Body of pancreas (tissue), 4 donors: Measurements from ENCODE around the gene WBP11. TPM values are rescaled to one million over a fixed set of nuclear protein-coding genes. Genes with fewer than 3 reads are reported as not detected.

ENCODE experiments used
- ATAC-seq: fragments of 150-250 bp; one replicate; pipeline ENCODE4 v1.9.1; 2016
- DNase-seq, 4 donors: peaks; one replicate each; pipeline ENCODE4 v3.0.0-alpha.2; 2019
- H3K27ac ChIP-seq, 4 donors: fragments of 200-600 bp; sonication (generic); 1 replicate in 3 of 4; 2 replicates in 1 of 4; pipeline versions ENCODE4 v1.5.1 to v1.6.1; 2016 to 2019; ENCODE audit warnings: mild to moderate bottlenecking in 1 of 4, mixed read lengths in 1 of 4, moderate library complexity in 1 of 4
- H3K27me3 ChIP-seq, 2 donors: fragments of 200-600 bp; sonication (generic); one replicate each; pipeline ENCODE4 v1.6.0; 2016; ENCODE audit warnings: mild to moderate bottlenecking in 1 of 2
- H3K36me3 ChIP-seq, 2 donors: fragments of 200-600 bp; sonication (generic); replicated peaks in 1 of 2; 2 replicates each; pipeline ENCODE4 v1.5.1; 2016; ENCODE audit warnings: low read depth in 2 of 2; ENCODE audit not compliant: insufficient read depth in 1 of 2
- H3K4me1 ChIP-seq: fragments of 200-600 bp; sonication (generic); one replicate; pipeline ENCODE4 v1.6.0; 2016
- H3K4me3 ChIP-seq, 2 donors: fragments of 200-600 bp; sonication (generic); 1 replicate in 1 of 2; 2 replicates in 1 of 2; pipeline ENCODE4 v1.5.1; 2016 to 2019
- H3K9me3 ChIP-seq, 3 donors: fragments of 200-600 bp; sonication (generic); 1 replicate in 2 of 3; 2 replicates in 1 of 3; pipeline ENCODE4 v1.5.1; 2016
- POLR2A ChIP-seq, 3 donors: fragments of 450-650 bp; IDR thresholded peaks; one replicate each; pipeline ENCODE4 v1.6.1; 2016; ENCODE audit warnings: antibody characterized with exemption in 3 of 3, mild to moderate bottlenecking in 2 of 3
- WGBS, 2 donors: methylation state at CpG; one replicate each; pipeline ENCODE4 v1.1.5; 2017; 5-methylcytosine and 5-hydroxymethylcytosine counted together
- intact Hi-C: fragments of 100-400 bp; cut with DNase I; formaldehyde crosslinking; loops from one replicate; pipeline ENCODE4 v1.15.1; 2023
- total RNA-seq, 2 donors: library from RNA; depleted of rRNA; stranded (reverse); fragments of >200 nt; gene quantifications; one replicate each; pipeline ENCODE4 v1.1.0, GENCODE V29; 2016
- TF ChIP-seq, protein P1 (sequence below), 7 experiments: fragments of 450-650 bp in 4 of 7; fragments of 200-600 bp in 3 of 7; sonication (generic) in 3 of 7; IDR thresholded peaks; one replicate each; pipeline ENCODE4 v1.5.1; 2016 to 2019; ENCODE audit warnings: antibody characterized with exemption in 7 of 7

Gene WBP11
- total RNA-seq, 2 donors from 2014 or later = 8.6 to 14.8 TPM

DNA sequence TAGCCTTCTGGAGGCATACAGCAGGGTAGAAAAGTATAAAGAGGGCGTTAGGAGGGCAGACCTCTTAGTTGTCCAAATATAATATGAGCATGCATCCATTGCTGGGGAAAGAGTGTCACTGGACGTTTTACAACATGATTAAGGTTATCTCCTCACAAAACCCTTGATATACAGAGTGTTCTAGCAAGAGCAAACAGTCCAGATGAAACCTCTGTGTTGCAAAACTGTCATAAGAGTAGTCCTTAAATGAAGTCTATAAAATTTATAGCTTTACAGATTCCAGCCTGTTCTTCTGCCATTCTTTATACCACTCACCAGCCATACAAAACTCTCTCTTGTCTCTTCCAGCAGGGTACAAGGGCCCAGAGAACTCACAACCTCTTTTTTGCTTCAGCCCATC lies 21.7 kb downstream of the WBP11 start:
- H3K36me3 ChIP-seq = peaks cover 0 to under 1% of the 10 kb centered on the region in 2 donors
- TF ChIP-seq, protein P1, sequence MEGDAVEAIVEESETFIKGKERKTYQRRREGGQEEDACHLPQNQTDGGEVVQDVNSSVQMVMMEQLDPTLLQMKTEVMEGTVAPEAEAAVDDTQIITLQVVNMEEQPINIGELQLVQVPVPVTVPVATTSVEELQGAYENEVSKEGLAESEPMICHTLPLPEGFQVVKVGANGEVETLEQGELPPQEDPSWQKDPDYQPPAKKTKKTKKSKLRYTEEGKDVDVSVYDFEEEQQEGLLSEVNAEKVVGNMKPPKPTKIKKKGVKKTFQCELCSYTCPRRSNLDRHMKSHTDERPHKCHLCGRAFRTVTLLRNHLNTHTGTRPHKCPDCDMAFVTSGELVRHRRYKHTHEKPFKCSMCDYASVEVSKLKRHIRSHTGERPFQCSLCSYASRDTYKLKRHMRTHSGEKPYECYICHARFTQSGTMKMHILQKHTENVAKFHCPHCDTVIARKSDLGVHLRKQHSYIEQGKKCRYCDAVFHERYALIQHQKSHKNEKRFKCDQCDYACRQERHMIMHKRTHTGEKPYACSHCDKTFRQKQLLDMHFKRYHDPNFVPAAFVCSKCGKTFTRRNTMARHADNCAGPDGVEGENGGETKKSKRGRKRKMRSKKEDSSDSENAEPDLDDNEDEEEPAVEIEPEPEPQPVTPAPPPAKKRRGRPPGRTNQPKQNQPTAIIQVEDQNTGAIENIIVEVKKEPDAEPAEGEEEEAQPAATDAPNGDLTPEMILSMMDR (IDR thresholded peaks at IDR 0.05) = no peak
- TF ChIP-seq POLR2A (IDR thresholded peaks at IDR 0.05) = no peak
- peaks cover 11% of the 10 kb centered on the region for H3K4me1 ChIP-seq
- no peaks in the 10 kb centered on the region for H3K9me3 ChIP-seq
- H3K4me3 ChIP-seq = no peak overlapping the region
- H3K27me3 ChIP-seq = no peaks in the 10 kb centered on the region
- H3K27ac ChIP-seq = no peak overlapping the region
- intact Hi-C loops = no loop called here
- ATAC-seq = no peak
- WGBS, 2 donors = 59% methylated on average over 2 of the region's 2 CpGs
- DNase-seq = no peak

DNA sequence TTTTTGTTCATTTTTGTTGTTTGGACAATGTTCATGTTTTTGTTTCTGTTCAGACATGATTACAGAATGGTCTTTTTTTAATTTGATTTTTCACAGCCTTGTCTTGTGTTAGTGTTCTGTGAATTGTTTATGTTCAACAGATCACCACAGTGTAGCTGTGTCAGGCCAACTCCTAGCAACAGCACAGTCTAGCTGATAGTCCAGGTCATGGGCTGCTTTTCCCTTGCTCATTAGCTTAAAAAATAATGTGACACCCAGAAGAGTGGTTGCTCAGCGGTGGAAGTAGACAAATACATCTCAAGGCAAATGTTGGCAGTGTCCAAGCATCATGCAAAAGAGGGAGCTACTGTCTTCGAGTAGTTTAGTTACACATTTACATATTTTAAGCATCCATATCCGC lies 22.4 kb downstream of the WBP11 start:
- TF ChIP-seq POLR2A (IDR thresholded peaks at IDR 0.05) = no peak
- TF ChIP-seq, protein P1 (IDR thresholded peaks at IDR 0.05) = no peak
- no peaks in the 10 kb centered on the region for H3K36me3 ChIP-seq
- no peaks in the 10 kb centered on the region for H3K27me3 ChIP-seq
- no peak overlapping the region for H3K4me3 ChIP-seq
- DNase-seq = no peak
- intact Hi-C loops = no loop called here
- WGBS, 2 donors = 62 to 67% methylated on average over 3 of the region's 3 CpGs
- ATAC-seq = no peak
- H3K9me3 ChIP-seq = no peaks in the 10 kb centered on the region
- H3K27ac ChIP-seq = no peak overlapping the region
- H3K4me1 ChIP-seq = peaks cover 18% of the 10 kb centered on the region

DNA sequence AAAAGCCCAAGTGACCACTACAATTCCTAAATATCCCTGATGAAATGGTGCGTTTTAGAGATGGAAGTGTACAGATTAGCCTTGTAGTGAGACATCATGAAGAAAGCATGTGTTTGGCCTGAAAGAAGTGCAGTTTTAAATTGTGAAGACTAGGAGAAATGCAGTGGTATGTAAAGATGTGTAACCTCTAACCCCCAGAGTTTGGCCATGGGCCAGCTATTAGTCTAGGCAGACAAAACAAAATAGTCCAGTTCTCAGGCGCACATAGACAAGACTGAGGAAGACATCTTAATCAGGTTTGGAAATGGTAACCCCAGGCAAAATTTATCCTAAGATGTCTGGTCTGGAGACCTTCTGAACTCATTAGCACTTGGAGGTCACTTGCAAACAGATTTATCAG lies 23.4 kb downstream of the WBP11 start:
- H3K27me3 ChIP-seq = no peaks in the 10 kb centered on the region
- H3K9me3 ChIP-seq = no peaks in the 10 kb centered on the region
- no peak overlapping the region for H3K4me3 ChIP-seq
- DNase-seq (no peak), ATAC-seq (no peak)
- WGBS, 2 donors = 90 to 97% methylated on average over 2 of the region's 2 CpGs
- H3K27ac ChIP-seq = no peak overlapping the region
- intact Hi-C loops = no loop called here
- H3K36me3 ChIP-seq = no peaks in the 10 kb centered on the region
- TF ChIP-seq POLR2A (IDR thresholded peaks at IDR 0.05) = no peak
- TF ChIP-seq, protein P1 (IDR thresholded peaks at IDR 0.05) = no peak
- H3K4me1 ChIP-seq = peaks cover 22% of the 10 kb centered on the region

DNA sequence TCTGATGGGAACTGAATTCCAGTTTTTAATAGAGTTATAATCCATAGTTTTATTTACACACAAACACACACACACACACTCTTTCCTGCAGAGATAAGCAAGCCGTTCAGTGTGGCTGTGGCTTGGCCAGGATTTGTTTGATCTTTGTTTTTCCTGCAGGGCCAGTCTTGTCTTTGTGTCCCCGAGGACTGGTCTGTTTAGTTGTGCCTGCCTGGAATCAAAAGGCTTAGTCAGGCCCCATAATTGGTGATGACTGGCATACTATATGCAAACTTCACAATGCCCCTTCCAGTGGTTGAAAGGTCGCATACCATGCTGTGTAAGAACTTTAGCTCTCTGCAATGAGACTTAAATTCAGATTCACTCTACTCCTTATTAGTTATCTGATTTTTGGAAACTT lies 26.0 kb downstream of the WBP11 start:
- H3K36me3 ChIP-seq = no peaks in the 10 kb centered on the region
- H3K4me3 ChIP-seq = no peak overlapping the region
- H3K27me3 ChIP-seq = no peaks in the 10 kb centered on the region
- peaks cover 31% of the 10 kb centered on the region for H3K4me1 ChIP-seq
- no peaks in the 10 kb centered on the region for H3K9me3 ChIP-seq
- 19 to 21% methylated on average over 3 of the region's 3 CpGs for whole genome bisulfite sequencing, 2 donors
- intact Hi-C loops = no loop called here
- TF ChIP-seq, protein P1 (IDR thresholded peaks at IDR 0.05) = no peak
- peak in 1 of 3 donors; percentile 41 for TF ChIP-seq POLR2A (IDR thresholded peaks at IDR 0.05)
- no peak for ATAC-seq
- DNase-seq = peak; percentile 48 to 67 (median 59)
- peak overlapping the region; percentile 95 to 99 (median 98) for H3K27ac ChIP-seq

DNA sequence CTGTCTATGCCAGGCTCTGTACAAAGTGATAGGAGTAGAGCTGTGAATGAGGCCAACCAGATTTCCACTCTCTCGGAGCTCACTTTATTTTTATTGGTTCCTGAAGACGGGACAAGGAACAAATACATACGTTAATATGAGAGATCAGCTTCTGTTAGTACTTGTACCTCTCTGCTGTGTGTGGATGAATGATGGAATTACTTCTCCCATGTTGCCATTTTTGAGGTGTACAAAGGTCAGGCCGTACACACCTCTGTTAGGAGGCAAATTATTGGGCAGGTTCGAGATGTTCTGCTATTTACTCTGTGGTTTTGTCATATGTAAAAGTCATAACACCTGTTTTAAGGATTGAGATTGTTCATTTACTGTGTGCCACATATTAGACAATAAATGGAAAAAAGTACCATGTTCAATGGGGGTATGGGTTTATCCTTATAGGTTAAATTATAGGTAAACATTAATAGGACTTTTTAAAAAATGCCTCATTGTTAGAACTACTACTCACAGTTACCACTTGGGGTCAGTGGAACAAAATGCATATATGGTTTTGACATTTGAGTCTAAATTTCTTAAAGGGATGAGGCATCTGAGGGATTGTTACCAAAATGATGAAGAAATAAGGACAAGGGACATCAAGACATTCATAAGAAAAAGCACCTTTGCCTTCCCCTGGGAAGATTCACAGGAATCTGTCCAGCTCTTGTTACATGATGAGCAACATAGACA lies 26.9 kb downstream of the WBP11 start:
- H3K27ac ChIP-seq = peak overlapping the region; percentile 95 to 99 (median 98)
- no peak for ATAC-seq
- no peaks in the 10 kb centered on the region for H3K27me3 ChIP-seq
- peak in 1 of 4 donors; percentile 3 for DNase-seq
- H3K4me3 ChIP-seq = no peak overlapping the region
- no peaks in the 10 kb centered on the region for H3K36me3 ChIP-seq
- WGBS, 2 donors = 32 to 41% methylated on average over 5 of the region's 5 CpGs
- H3K4me1 ChIP-seq = peaks cover 39% of the 10 kb centered on the region
- TF ChIP-seq, protein P1 (IDR thresholded peaks at IDR 0.05) = peak in 3 of 7 experiments; percentile 12 to 37 (median 14)
- no peak for TF ChIP-seq POLR2A (IDR thresholded peaks at IDR 0.05)
- intact Hi-C loops = no loop called here
- H3K9me3 ChIP-seq = no peaks in the 10 kb centered on the region
